ENCODE results near the gene PRDM16.

DNA sequence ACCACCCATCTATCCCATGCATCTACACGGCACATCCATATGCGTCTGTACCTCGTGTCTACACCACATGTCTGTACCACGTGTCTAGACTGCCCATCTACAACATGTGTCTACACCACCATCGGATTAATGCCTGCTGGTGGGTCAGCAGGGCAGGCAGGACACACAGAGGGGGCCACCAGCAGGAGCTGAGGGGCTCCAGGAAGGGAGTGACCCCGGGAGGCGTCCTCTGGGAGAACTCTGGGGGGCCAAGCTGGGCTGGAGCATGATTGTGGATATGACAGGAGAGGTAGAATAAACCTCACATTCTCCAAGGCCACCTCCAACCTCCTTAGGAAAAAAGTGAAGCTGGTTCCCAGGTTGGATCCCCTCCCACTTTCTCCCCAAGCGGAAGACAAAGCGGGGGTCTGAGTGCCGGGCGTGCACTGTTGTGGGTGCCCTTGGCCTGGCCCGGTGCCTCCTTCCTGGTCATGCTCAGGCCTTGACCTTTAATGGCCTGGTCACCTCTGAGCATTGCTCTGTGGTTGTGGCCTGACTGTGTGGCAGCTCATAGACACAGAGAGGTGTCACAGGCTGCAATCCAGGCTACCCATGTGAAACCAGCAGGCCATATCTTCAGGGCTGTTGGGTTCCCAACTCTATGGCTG, 48.6 kb upstream of the PRDM16 start:
- TF ChIP-seq ZFP30 (CRISPR knock-in tag; IDR thresholded peaks at IDR 0.05), result no peak
- TF ChIP-seq ISL1 (CRISPR knock-in tag; IDR thresholded peaks at IDR 0.05), result no peak
- no peak for TF ChIP-seq TOX (CRISPR knock-in tag; IDR thresholded peaks at IDR 0.05; ENCODE audit: borderline replicate concordance)
- TF ChIP-seq ZNF565 (CRISPR knock-in tag; conservative IDR thresholded peaks at IDR 0.05; ENCODE audit: low read depth), result no peak
- no peak for TF ChIP-seq BACH2 (CRISPR knock-in tag; IDR thresholded peaks at IDR 0.05; ENCODE audit: borderline replicate concordance)
- TF ChIP-seq, protein P1, sequence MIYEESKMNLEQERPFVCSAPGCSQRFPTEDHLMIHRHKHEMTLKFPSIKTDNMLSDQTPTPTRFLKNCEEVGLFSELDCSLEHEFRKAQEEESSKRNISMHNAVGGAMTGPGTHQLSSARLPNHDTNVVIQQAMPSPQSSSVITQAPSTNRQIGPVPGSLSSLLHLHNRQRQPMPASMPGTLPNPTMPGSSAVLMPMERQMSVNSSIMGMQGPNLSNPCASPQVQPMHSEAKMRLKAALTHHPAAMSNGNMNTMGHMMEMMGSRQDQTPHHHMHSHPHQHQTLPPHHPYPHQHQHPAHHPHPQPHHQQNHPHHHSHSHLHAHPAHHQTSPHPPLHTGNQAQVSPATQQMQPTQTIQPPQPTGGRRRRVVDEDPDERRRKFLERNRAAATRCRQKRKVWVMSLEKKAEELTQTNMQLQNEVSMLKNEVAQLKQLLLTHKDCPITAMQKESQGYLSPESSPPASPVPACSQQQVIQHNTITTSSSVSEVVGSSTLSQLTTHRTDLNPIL (CRISPR knock-in tag; IDR thresholded peaks at IDR 0.05; ENCODE audit: low read depth), result no peak
- TF ChIP-seq GLIS3 (CRISPR knock-in tag; IDR thresholded peaks at IDR 0.05), result no peak
